Endodermal cell (in vitro differentiated cells): ENCODE data around the gene INF2. TPM values are rescaled to one million over a fixed set of nuclear protein-coding genes. Genes with fewer than 3 reads are reported as not detected.

Experiments
- DNase-seq: peaks from one replicate; pipeline ENCODE4 v3.0.0-alpha.2; 2017
- H3K27ac ChIP-seq: 2 replicates; pipeline ENCODE4 v1.5.1; 2013; ENCODE audit warnings: mild to moderate bottlenecking, low read depth, low read length, moderate library complexity
- H3K27me3 ChIP-seq: 2 replicates; pipeline ENCODE4 v1.6.1; 2013; ENCODE audit warnings: mild to moderate bottlenecking, low read length, moderate library complexity; ENCODE audit not compliant: insufficient read depth, control insufficient read depth, poor library complexity, severe bottlenecking
- H3K36me3 ChIP-seq: 2 replicates; pipeline ENCODE4 v1.7.0; 2013; ENCODE audit warnings: mild to moderate bottlenecking, low read length, moderate library complexity; ENCODE audit not compliant: control insufficient read depth, insufficient read depth
- H3K4me1 ChIP-seq: one replicate; pipeline ENCODE4 v1.7.0; 2013; ENCODE audit warnings: low read length; ENCODE audit not compliant: control insufficient read depth, insufficient read depth
- H3K4me3 ChIP-seq: 2 replicates; pipeline ENCODE4 v1.5.1; 2013; ENCODE audit warnings: mild to moderate bottlenecking, low read length, moderate library complexity
- H3K9ac ChIP-seq: 2 replicates; pipeline ENCODE4 v1.6.1; 2013; ENCODE audit warnings: mild to moderate bottlenecking, low read length, moderate library complexity; ENCODE audit not compliant: poor library complexity, severe bottlenecking; ENCODE audit errors: extremely low read depth
- H3K9me3 ChIP-seq: 2 replicates; pipeline ENCODE4 v1.6.1; 2013; ENCODE audit warnings: mild to moderate bottlenecking, low read length, moderate library complexity; ENCODE audit not compliant: control insufficient read depth
- H3K27ac Mint-ChIP-seq: 2 replicates; pipeline ENCODE4 v1.8.0; 2020; ENCODE audit warnings: mixed read lengths
- H3K27me3 Mint-ChIP-seq: 2 replicates; pipeline ENCODE4 v1.8.0; 2021; ENCODE audit warnings: mild to moderate bottlenecking, mixed read lengths; ENCODE audit not compliant: insufficient read depth
- H3K36me3 Mint-ChIP-seq: 2 replicates; pipeline ENCODE4 v1.8.0; 2020; ENCODE audit warnings: low read depth, mixed read lengths
- H3K4me1 Mint-ChIP-seq: 2 replicates; pipeline ENCODE4 v1.8.0; 2020; ENCODE audit warnings: mixed read lengths
- H3K4me3 Mint-ChIP-seq: 2 replicates; pipeline ENCODE4 v1.8.0; 2020; ENCODE audit warnings: mild to moderate bottlenecking, moderate library complexity, mixed read lengths
- H3K9me3 Mint-ChIP-seq: 2 replicates; pipeline ENCODE4 v1.8.0; 2020; ENCODE audit warnings: mild to moderate bottlenecking, mixed read lengths
- CTCF ChIP-seq: fragments of 200-600 bp; sonication (generic); conservative IDR thresholded peaks from 2 replicates; pipeline ENCODE4 v1.5.0; 2021; ENCODE audit warnings: antibody characterized with exemption, mild to moderate bottlenecking
- WGBS, 2 experiments: methylation state at CpG; one replicate each; pipeline versions ENCODE4 v1.1.5 to v1.1.7; 2013; ENCODE audit warnings: missing lambda C conversion rate in 2 of 2, mixed read lengths in 1 of 2; ENCODE audit not compliant: insufficient coverage in 1 of 2, insufficient read length in 1 of 2; 5-methylcytosine and 5-hydroxymethylcytosine counted together
- total RNA-seq, 2 donors: library from RNA; stranded (reverse); fragmentation: NEBNext Ultra II Directional in 1 of 2; extraction: Animal tissue kit (Norgen Biotek cat#: 25700) in 1 of 2; gene quantifications; 2 replicates in 1 of 2; 3 replicates in 1 of 2; pipeline ENCODE4 v1.2.1, GENCODE V29; 2021

INF2 gene
- total RNA-seq, 2 donors from 2014 or later = 99.7 to 114 TPM

- H3K27me3 Mint-ChIP-seq = peaks cover 3% of the 10 kb centered on the region
- Histone ChIP-seq H3K9ac (no peak overlapping the region), H3K27me3 (no peaks in the 10 kb centered on the region), H3K27ac (no peak overlapping the region), H3K4me3 (no peak overlapping the region), H3K36me3 (no peaks in the 10 kb centered on the region), H3K4me1 (no peaks in the 10 kb centered on the region), H3K9me3 (peaks cover 7% of the 10 kb centered on the region)
- no peak overlapping the region for H3K27ac Mint-ChIP-seq
- 93 to 100% methylated on average over 10 to 13 of the region's 13 CpGs for WGBS, 2 experiments
- H3K36me3 Mint-ChIP-seq = peaks cover 7% of the 10 kb centered on the region
- DNase-seq = no peak
- peaks cover 18% of the 10 kb centered on the region for H3K9me3 Mint-ChIP-seq
- no peak overlapping the region for H3K4me3 Mint-ChIP-seq
- H3K4me1 Mint-ChIP-seq = no peaks in the 10 kb centered on the region
- TF ChIP-seq CTCF = no peak
Observed at GRCh38 chr14:104746071-104746545, 56.7 kb downstream of the INF2 start.

- Histone ChIP-seq H3K36me3 (no peaks in the 10 kb centered on the region), H3K9me3 (peaks cover 7% of the 10 kb centered on the region), H3K4me3 (no peak overlapping the region), H3K27me3 (no peaks in the 10 kb centered on the region), H3K4me1 (no peaks in the 10 kb centered on the region), H3K9ac (no peak overlapping the region), H3K27ac (no peak overlapping the region)
- Mint-ChIP-seq H3K36me3 (peaks cover 7% of the 10 kb centered on the region), H3K27me3 (peaks cover 3% of the 10 kb centered on the region), H3K27ac (no peak overlapping the region), H3K4me3 (no peak overlapping the region), H3K4me1 (no peaks in the 10 kb centered on the region), H3K9me3 (peaks cover 19% of the 10 kb centered on the region)
- DNase-seq = no peak
- no peak for TF ChIP-seq CTCF
- 94 to 97% methylated on average over 6 to 7 of the region's 7 CpGs for WGBS, 2 experiments
Observed at GRCh38 chr14:104746934-104747481, 57.6 kb downstream of the INF2 start.

- H3K9me3 ChIP-seq = peaks cover 7% of the 10 kb centered on the region
- Mint-ChIP-seq H3K27ac (no peak overlapping the region), H3K27me3 (peaks cover 3% of the 10 kb centered on the region), H3K9me3 (peaks cover 22% of the 10 kb centered on the region), H3K4me1 (no peaks in the 10 kb centered on the region), H3K36me3 (peaks cover 7% of the 10 kb centered on the region), H3K4me3 (no peak overlapping the region)
- peak overlapping the region; percentile 58 for H3K27ac ChIP-seq
- WGBS, 2 experiments = 91 to 92% methylated on average over 8 to 9 of the region's 9 CpGs
- H3K9ac ChIP-seq = no peak overlapping the region
- H3K27me3 ChIP-seq = no peaks in the 10 kb centered on the region
- TF ChIP-seq CTCF = no peak
- DNase-seq = no peak
- no peak overlapping the region for H3K4me3 ChIP-seq
- no peaks in the 10 kb centered on the region for H3K36me3 ChIP-seq
- H3K4me1 ChIP-seq = no peaks in the 10 kb centered on the region
Observed at GRCh38 chr14:104747876-104748275, 58.5 kb downstream of the INF2 start.
